Lower leg skin (tissue), 3 donors: ENCODE results near the gene TMSB15B.

ENCODE experiments used
- POLR2A ChIP-seq, 2 donors: fragments of 450-650 bp; IDR thresholded peaks; one replicate each; pipeline ENCODE4 v1.6.1; 2016 to 2017; ENCODE audit warnings: antibody characterized with exemption in 2 of 2, mild to moderate bottlenecking in 1 of 2, moderate library complexity in 1 of 2
- TF ChIP-seq, protein P1 (sequence below), 3 donors: fragments of 450-650 bp; IDR thresholded peaks; one replicate each; pipeline ENCODE4 v1.5.1; 2016; ENCODE audit warnings: antibody characterized with exemption in 3 of 3, mild to moderate bottlenecking in 3 of 3, moderate library complexity in 2 of 3

- TF ChIP-seq, protein P1, sequence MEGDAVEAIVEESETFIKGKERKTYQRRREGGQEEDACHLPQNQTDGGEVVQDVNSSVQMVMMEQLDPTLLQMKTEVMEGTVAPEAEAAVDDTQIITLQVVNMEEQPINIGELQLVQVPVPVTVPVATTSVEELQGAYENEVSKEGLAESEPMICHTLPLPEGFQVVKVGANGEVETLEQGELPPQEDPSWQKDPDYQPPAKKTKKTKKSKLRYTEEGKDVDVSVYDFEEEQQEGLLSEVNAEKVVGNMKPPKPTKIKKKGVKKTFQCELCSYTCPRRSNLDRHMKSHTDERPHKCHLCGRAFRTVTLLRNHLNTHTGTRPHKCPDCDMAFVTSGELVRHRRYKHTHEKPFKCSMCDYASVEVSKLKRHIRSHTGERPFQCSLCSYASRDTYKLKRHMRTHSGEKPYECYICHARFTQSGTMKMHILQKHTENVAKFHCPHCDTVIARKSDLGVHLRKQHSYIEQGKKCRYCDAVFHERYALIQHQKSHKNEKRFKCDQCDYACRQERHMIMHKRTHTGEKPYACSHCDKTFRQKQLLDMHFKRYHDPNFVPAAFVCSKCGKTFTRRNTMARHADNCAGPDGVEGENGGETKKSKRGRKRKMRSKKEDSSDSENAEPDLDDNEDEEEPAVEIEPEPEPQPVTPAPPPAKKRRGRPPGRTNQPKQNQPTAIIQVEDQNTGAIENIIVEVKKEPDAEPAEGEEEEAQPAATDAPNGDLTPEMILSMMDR (IDR thresholded peaks at IDR 0.05): no peak
- no peak for TF ChIP-seq POLR2A (IDR thresholded peaks at IDR 0.05)
These were observed 43.7 kb upstream of the TMSB15B start for GRCh38 chrX:103918571-103919269.
